NK-92 (cell line): ENCODE results near the gene CWH43.
"Not testable (repeated sequence)": the region's sequence is repeated elsewhere in the genome, so short reads cannot be mapped to it uniquely, and the experiment has no call there.

ENCODE experiments used
- DNase-seq: peaks from one replicate; lab custom pipeline; 2025; ENCODE audit not compliant: unreplicated experiment; lab: John Stamatoyannopoulos, UW

Gene CWH43

DNA sequence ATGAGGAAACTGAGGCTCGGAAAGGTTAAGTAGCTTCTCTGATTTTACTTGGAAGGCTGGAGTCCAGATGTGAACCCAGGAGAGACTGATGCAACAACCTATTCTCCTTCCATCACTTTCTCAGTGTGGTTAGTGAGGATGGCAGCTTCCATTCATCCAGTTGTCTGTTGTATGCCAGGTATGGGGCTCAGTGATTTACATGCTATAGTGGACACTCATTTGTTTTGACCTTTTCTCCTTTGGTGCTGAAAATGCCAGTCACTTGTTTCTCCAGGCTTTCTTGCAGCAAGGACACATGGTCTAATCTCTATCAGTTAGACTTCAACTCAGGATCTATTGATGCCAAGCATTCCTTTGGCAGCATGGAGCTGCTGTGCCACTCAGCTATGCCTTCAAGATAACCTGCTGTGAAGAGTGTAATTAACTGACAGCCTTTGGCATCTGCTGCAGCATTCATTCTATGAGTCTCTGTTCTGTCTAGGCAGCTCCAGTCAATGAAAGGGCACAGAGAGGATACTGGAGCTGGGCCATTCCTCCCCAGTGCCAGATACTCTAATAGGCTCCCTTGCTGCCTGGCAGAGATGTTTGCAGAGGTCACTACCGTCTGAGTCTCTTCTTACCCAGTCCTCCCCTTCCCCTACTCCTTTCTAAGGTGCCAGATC lies 11.0 kb upstream of the CWH43 start:
- DNase-seq = no peak

DNA sequence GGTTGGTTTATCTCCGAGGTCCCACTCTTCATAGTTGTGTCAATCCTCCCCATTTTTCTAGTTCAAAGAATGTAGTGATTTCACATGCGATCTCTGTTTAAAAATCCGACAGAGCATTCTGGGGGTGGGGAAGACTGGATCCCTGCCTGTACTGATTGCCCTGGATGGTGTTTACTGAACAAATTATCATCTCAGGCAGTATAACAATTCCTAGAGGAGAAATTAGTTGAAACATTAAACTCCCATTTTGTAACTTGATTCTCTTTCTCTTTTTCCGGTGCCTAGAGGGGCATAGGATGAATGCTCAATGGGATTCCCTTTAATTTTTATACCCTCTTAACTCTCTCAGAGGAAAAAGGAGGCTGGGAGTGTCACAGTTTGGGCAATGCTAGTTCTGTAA lies 10.0 kb upstream of the CWH43 start:
- DNase-seq = no peak

DNA sequence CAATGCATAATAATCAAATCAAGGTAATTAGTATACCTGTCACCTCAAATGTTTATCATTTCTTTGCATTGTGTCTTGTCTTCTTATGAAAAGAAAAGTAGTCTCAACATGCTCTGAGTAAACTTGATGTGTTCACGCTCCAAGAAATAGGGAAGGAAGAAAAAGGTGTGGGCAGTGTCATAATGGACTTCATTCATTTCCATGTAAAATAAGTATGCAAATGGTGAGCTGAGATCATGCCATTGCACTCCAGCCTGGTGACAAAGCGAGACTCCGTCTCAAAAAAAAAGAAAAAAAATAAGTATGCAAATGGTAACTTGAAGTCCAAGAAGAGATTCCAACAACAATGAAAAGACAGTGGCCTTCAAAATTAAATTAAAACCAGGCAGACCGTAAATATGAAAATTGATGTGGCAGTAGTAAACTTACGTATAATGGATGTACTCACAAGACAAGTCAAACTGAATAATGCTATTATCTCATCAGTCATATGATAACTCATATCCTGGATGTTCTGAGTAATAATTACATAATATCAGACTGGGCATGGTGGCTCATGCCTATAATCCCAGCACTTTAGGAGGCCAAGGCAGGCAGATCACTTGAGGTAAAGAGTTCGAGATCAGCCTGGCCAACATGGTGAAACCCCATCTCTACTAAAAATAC lies 6.0 kb upstream of the CWH43 start:
- DNase-seq = no peak

DNA sequence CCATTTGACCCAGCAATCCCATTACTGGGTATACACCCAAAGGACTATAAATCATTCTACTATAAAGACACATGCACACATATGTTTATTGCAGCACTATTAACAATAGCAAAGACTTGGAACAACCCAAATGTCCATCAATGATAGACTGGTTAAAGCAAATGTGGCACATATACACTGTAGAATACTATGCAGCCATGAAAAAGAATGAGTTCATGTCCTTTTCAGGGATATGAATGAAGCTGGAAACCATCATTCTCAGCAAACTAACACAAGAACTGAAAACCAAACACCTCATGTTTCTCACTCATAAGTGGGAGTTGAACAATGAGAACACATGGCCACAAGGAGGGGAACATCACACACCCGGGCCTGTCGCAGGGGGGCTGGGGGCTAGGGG lies 2.1 kb upstream of the CWH43 start:
- not testable (repeated sequence) for DNase-seq

DNA sequence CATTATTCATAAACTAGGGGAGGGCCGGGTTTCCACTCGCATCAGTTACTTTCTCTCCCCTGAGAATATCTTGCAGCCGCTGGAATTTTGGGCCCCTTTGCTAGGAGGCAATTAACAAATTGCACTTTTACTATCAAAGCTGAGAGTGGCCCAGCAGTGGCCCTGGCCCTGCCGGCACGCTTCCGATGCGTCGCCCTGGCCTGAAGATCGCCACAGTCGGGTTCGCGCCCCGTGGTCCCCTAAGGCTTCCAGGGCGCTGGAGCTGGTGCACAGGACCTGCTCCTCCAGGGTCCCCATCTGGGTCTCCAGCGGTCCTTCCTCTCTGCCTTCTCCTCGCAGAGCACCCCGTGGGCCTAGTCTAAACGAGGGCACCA lies 486 bp upstream of the CWH43 start:
- DNase-seq = no peak

DNA sequence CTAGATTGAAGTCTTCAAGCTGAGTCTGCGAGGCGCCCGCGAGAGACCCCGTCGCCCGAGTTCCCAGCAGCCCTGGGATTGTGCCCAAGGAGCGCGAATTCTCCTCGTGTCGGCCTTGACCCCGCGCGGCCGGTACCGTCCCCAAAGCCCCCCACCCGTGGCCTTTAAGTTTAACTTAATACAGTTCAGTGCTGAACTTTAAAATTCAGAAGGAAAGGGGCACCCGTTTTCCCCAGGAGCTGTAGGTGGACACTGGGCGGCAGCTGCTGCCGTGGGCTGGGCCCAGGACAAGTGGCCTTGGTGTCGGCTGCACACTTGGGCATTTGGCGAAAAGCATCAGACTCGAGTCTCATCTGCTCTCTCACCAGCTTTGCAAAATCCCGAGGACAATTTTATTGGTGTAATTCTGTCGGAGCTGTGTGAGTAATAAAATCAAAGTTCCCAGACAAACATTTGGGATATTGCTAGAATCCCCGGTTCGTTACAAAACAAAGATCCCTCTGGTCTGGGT lies 634 bp downstream of the CWH43 start:
- DNase-seq = no peak

DNA sequence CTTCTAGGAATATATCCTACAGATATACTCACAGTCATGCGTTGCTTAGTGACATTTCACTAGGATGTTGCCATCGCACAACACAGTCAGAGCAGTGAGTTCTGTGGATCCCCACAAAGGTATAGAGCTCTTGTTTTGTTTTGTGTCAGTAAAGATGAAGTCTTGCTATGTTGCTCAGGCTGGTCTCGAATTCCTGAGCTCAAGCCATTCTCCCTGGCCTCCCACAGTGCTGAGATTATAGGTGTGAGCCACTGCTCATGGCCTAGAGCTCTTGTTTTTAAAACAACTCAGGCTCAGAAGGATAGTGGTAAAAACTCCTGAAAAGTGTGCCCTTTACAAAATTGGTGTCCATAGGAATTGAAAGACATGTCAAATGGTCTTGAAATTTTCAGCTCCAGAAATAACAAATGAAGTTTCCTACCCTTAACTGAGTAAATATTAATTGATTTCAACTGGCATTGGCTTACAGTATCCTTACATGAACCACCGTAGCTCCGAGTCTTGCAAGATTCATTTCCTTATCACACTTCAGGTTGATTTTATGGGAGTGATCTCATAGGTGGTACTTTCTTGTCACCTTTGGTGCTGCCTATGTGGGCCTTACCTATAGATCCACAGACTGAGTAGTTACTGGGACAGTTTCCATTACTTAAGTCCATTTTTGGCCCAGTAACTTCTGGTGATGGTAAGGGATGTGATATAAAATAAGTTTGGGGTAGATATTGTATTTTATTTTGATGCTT lies 3.6 kb downstream of the CWH43 start:
- DNase-seq = no peak

DNA sequence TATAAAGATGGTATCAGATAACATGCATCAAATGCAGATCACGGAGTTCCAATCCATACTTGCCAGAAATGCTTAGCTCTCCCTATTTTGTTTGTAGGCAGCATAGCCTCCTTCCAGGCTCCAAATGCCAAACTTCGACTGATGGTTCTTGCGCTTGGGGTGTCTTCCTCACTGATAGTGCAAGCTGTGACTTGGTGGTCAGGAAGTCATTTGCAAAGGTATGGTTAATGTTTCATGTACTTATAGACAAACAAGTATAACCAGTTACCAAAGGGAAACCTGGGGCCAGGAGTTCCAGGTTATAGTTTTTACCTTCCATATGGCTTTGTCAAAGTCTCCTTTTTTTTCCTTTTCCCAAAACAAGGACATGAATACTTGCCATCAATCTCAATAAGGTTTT lies 5.3 kb downstream of the CWH43 start:
- no peak for DNase-seq

DNA sequence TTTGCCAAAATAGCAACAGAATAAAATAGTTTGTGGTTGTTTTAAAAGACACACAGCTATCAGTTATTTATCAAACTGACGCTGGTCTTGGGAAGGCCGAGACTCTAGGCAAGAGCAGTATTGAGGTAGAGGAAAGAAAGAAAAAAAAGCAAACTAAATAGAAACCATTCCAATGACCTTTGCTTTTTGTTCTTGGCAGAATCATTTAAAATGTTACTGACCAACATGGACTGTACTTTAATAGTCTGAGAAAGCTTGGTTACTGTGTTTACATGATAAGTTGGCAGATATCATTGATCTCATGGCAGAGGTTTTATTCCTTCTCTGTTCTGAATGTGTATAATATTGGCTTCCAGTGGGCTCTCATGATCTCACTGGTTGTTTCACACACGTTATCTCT lies 11.9 kb downstream of the CWH43 start:
- DNase-seq = no peak

DNA sequence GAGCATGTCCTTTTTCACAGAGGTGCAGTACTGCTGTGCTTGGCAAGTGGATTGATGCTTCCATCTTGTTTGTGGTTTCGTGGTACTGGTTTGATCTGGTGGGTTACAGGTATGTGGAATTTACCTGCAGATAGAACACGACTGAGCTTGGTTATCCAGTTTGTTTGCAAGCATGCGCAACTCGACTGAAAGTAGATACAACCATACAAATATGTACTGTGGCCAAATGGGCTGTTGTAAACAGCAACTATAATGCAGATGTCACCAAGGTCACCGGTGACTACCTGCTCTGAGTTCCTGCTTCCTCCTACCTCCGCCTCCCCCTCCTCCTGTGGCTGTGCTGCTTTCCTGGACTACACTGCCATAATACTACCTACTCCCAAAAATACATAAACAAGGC lies 12.4 kb downstream of the CWH43 start:
- no peak for DNase-seq

DNA sequence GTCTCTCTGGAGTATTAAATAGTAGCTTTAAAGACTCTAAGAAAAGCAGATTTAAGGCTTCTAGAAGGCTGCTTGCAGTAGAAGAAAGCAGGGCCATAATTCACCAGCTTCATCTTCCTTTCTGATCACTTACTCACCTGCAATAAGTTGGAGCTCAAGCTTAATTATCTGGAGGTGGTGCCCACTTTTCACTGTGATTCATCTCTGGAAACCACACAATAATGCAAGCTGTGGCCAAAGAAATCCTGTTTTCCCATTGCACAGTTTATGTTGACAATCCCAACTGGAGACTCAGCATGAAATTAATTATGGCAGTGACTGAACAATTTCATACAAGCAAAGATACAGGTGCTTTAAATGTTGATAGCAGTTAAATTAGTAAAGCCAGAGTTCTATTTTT lies 14.7 kb downstream of the CWH43 start:
- no peak for DNase-seq

DNA sequence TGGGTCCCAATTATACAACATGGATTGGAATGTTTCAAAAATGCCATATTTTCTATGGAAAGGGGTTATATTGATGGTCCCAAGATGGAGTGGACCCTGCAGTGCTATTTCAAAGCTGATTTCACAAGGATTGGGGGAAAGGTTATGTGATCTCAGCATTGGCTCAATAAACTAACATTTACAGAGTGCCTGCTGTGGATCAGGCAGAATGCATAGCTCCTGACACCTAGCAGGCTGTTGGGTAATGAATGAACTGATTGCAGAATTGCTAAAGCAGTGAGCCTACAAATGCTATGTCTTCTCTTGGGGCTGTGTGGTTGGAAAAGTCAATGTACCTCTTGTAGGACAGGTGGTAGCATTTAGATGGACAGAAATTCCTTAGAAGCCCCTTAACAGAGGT lies 16.9 kb downstream of the CWH43 start:
- DNase-seq = no peak

DNA sequence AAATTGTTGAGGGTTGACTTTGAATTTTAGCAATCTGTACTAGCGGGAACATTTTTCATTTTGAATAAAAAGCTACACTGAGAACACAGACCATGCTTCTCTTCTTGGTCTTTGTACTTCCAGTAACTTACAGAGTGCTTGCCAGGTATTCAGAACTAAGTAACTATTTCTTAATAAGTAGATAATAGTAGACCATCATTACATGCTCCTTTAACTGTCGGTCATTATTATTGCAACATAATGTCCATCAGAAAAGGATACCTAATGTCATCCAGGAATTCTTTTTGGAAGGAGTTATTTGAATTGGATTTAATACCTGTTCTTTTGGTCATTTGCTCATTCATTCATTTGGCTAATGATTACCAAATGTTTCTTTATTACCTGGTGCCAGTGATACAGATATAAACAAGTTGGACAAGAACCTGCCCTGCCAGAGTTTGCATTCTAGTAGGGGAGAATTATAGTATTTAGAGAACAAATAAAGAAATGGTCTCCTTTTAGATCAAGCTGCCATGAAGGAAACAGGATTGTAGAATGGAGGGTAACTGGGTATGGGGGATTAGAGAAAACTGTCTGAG lies 32.7 kb downstream of the CWH43 start:
- DNase-seq = no peak

DNA sequence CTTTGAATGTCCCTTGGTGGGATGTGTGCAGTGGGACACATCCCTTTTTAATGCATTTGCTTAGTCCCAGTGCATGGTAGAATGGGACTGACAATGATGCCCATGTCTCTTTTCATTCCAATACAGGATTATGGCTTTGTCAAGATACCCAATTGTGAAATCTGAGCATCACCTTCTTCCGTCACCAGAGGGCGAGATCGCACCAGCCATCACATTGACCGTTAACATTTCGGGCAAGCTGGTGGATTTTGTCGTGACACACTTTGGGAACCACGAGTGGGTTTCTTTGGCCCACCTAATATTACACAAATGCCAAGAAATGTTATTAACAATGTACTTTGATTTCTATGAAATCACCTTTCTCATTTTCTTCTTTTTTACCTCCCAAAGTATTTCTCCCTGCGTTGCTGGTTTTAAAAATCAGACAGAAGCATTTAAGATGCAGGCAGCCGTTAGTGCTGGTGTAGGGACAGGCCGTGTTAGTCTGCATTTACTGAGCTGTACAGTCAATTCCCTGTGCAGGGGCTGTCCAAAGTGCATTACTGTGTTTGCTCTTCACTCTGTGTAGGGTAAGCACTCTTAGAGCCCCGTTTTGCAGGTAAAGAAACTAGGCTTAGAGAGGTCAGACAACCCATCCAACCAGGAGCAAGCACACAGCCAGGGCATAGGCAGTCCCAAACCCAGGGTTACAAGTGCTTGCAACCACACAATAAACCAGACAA lies 46.5 kb downstream of the CWH43 start:
- DNase-seq = no peak

DNA sequence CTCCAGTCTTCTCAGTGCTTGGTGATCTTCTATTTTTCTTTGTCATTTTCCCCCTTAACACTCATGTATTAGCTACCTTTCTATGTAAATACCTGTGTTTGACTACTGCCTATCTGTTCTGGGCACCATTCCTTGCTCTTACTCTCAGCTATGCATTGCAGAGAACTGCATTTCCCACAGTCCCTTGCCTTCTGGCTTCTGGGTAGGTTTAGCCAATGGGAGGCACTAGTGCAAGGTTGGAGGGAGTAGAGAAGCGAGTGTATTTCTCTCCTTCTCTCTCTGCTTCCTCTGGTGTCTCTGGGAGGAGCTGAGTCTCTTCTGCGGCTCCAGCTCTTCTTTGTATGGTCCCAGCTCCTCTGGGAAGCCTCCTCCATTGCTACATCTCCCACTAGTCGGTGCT lies 50.5 kb downstream of the CWH43 start:
- no peak for DNase-seq

DNA sequence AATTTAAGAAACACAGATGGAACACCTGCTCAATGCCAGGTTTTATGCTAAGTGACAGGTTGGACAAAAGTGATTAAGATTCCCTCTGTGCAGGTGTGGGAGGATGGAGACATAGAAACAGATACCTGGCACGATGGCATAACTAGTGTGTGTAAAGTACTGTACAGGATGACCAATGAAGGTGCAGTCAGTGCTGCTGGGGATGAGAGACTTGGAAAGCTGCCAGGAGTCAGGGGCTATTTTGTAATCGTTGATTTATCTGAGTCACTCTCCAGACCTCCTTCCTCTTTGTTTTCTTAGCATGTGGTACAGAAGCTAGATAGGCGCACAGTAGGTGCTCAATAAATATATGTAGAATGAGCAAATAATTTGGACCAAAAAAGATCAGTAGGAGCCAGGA lies 58.2 kb downstream of the CWH43 start:
- DNase-seq = no peak

DNA sequence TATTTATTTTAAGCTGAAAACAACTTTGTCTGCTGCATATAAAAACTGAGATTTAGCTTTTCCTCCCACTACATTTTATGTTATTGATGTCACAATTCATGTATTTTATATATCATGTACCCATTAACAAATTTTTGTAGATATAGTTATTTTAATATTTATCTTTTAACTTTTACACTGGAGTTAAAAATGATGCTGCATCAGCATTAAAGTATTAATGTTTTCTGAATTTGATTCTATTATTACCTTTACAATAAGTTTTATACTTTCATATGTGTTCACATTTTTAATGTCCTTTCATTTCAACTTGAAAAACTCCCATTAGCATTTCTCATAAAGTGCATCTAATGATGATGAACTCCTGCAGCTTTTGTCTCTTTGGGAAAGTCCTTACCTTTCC lies 72.2 kb downstream of the CWH43 start:
- DNase-seq = no peak

DNA sequence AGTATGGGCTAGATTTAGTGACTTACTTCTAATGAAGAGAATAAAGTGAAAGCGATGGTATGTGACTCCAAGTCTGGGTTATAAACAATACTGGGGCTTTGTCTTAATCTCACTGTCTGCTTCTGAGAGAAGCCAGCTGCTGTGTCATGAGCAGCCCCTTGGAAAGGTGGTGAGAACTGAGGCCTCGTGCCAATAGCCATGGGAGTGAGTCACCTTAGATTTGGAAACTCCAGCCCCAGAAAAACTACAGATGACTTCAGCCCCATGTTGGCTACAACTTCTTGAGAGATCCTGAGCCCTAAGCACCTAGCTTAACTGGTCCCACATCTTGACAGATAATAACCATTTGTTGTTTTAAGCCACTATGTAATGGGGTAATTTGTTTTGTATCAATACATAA lies 77.6 kb downstream of the CWH43 start:
- no peak for DNase-seq

DNA sequence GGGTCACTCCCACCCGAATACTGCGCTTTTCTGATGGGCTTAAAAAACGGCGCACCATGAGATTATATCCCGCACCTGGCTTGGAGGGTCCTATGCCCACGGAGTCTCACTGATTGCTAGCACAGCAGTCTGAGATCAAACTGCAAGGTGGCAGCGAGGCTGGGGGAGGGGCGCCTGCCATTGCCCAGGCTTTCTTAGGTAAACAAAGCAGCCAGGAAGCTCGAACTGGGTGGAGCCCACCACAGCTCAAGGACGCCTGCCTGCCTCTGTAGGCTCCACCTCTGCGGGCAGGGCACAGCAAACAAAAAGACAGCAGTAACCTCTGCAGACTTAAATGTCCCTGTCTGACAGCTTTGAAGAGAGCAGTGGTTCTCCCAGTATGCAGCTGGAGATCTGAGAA lies 86.1 kb downstream of the CWH43 start:
- DNase-seq = not testable (repeated sequence)

DNA sequence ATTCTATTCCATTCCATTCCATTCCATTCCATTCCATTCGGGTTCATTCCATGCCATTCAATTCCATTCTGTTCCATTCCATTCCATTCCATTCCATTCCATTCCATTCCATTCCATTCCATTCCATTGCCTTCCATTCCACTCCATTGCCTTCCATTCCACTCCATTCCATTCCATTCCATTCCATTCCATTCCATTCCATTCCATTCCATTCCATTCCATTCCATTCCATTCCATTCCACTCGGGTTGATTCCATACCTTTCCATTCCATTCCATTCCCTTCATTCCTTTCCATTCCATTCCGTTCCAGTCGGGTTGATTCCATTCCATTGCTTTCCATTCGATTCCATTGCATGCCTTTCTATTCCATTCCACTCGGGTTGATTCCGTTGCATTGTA lies 105.8 kb downstream of the CWH43 start:
- DNase-seq = not testable (repeated sequence)

DNA sequence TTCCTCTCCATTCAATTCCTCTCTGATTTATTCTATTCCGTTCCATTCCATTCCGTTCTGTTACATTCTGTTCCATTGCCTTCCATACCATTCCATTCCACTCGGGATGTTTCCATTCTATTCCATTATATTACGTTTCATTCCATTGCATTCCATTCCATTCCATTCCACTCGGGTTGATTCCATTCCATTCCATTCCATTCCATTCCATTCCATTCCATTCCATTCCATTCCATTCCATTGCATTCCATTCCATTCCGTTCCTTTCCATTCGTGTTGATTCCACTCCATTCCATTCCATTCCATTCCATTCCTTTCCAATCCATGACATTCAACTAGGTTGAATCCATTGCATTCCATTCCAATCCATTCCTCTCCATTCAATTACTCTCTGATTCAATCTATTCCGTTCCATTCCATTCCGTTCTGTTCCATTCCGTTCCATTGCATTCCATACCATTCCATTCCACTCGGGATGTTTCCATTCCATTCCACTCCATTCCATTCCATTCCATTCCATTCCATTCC lies 106.6 kb downstream of the CWH43 start:
- DNase-seq = not testable (repeated sequence)
